GM21576 (cell line): ENCODE measurements around the gene FOXP1.
"Not testable (repeated sequence)": the region's sequence is repeated elsewhere in the genome, so short reads cannot be mapped to it uniquely, and the experiment has no call there.

Experiments used
- ATAC-seq: cut with Tn5 transposase; IDR thresholded peaks from one replicate; pipeline ENCODE4 v1.9.1; 2021; ENCODE audit warnings: mild to moderate bottlenecking, moderate library complexity; ENCODE audit not compliant: unreplicated experiment

FOXP1 gene

DNA sequence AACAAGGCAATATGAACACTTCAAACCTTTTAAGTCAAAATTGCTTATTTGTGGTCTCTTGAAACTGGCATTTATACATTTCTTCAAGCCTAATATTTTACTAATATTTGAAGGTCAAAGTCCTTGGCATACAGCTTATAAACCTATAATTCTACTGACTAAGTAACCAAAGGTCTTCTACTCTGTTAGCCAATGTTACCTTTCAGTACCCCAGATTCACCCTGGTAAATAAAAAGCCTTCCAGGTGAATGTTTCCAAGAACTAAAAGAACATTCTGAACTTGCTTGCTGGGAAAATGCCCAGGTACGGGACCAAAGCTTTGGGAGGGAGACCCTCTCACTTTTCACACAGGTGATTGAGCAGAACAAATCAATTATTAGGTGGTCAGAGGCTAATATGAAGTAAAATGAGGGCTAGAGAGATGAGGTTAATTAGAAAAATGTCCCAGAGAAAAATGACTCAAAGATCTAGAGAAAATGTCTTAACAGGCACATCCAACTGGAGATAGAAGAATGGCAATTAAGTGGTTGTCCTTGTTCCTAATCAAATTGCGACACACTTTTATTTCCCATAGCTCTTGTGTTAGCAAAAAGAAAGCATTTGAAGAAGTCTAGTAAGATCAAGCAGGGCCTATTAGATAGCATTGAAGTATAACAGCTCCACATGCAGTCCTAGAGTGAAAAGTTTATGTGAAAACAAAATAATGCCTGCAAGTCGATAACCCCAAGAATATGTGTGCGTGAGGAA lies 232.0 kb downstream of the FOXP1 start:
- no peak for ATAC-seq

DNA sequence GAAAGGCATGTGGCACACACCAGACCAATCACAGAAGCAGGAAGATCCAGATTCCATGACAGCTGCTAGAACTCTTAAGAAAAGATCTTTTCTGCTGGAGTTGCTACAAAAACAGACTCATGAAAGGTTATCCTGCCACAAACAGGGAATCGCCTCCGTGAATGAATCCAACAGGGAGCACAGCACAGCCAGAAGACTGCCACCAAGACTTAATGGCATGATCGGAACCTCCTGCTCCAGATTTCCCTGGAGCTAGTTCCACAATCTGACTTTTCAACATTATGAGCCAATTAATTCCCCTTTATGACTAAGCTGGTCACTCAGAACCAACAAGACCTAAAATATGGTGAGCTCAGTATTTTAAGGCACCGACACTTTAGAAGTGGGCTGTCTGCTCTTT lies 232.5 kb downstream of the FOXP1 start:
- ATAC-seq, result no peak

DNA sequence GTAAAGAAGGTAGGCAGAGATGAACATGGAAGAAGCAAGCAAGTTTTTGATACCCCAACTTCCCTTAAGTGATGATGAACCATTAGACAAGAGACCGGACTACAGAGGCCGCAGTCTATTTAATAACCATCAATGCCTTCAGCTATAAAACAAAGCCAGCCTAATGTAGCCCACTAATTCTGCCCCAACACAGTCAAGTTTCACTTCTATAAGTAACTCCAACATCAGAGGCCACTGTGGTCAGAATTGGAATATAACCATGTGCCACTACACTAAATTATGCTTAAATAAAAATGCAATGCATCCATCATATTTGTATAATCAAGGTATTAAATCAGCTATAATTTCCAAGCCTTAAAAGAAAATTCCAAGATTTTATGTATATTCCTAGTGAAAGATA lies 234.7 kb downstream of the FOXP1 start:
- ATAC-seq, result no peak

DNA sequence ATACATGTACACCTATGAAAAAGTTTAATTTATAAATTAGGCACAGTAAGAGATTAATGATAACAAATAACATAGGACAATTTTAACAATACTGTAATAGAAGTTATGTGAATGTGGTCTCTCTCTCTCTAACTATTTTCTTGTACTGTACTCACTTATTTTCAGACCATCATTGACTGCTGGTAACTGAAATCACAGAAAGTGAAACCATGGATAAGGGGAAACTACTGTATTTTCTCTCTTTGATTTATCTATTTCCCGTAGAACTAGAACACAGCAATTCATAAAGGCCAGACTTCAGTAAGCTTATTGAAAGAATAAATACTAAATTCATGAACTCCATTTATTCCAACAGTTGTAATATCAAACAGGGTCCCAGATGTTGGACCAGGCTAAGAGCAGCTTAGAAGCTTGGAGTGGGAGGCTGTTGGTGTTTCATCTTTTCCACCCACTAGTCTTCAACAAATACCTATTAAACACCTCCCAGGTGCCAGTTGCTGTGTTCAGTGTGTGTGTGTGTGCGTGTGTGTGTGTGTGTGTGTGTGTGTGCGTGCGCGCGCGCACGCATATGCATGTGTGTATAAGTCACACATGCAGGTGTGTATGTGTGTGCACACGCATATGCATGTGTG lies 235.4 kb downstream of the FOXP1 start:
- ATAC-seq, result no peak

DNA sequence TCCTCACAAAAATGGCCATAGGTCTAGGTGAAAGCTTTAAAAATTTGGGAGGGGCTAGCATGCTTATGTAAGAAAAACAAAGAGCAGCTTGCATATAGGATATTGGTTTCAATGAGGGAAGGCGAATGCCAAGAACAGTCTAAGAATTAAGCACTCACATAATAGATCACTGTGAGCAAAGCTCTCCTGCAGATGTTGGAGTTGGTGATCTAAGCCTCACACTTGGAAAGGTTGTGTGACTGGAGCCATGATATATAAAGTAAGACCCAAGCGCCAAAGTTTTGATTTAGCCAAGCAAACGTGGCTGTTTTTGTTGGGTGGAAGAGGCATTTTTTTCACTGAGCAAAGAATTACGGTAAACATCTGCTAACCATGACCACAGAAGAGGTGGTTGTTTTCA lies 237.5 kb downstream of the FOXP1 start:
- ATAC-seq, result no peak

DNA sequence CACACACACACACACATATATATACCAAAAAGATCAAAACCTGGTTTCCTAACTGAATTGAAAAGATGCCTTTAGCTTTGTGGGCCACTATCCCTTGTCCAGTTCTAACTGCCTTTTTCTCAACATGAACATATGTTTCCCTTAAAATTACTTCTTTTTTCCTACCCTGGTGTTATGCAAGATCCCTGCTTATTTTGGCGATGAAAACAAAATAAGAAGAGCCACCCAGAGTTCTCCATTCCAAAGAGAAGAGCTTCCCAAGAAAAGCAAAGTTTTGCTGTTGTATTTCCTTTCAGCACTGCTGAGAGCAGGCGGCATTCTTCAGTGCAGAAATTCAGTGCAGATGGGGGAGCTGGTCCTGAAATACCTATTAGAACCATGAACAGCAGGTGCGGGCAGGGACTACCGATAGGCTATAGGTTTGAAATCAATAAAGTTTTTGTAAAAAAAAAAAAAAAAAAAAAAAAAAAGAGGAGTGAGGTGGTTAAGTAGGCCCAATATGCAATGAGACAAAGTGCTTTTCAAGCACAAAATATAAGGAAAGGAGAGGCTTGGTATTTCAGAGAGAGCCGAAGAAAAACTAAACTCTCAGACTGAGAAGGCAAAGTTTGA lies 238.0 kb downstream of the FOXP1 start:
- no peak for ATAC-seq

DNA sequence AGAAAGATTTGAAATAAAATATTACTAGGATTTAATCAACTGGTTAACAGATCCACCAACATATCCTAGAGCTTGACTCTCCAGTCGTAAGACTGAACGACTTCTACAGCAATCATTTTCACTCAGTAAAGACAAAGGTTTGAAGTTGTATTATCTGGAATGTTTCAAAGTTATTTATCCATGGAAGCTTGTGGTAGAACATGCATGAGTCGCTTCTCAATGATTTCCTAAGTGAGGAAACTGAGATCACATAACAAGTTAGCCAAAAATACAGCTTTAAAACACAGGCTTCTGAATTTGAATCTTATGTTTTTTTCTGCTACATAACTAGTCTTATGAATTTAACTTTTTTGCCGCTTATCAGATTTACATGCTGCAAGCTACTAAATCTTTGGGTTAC lies 241.8 kb downstream of the FOXP1 start:
- no peak for ATAC-seq

DNA sequence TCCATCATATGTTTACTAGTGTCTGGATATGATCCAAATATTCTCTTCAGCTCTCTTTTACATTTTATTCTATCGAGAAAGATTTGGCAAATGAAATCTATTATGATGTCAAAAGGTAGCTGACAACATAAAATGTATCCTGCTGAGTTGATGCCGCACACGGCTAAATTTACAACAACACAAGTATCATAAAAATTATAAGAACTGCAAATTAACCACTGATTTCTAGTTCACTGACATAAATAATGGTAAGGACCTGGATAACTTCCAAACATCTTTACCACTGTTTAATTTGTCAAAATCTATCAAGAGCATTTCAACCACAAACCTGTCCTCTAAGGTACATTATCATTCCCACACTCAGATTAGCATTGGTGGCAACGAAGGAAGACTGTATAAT lies 244.5 kb downstream of the FOXP1 start:
- ATAC-seq, result no peak

DNA sequence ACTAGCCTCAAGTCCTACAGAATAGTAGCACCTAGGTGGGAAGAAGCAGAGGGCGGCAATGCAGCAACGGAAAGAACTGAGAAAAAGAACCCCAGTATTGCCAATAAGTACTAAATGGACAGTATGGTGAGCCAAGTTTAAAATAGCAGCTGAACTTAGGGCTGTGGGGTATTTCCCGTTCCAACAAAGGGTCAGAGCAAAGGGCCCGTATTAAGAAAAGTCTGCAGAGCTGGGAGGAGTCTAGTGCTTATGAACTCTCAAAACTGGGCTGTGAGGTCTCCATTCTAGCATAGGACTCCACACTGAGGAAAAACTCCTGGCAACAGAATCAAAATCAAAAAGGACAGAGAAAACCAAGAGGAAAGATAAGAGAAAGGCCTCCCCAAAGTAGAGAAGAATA lies 250.7 kb downstream of the FOXP1 start:
- ATAC-seq, result no peak

DNA sequence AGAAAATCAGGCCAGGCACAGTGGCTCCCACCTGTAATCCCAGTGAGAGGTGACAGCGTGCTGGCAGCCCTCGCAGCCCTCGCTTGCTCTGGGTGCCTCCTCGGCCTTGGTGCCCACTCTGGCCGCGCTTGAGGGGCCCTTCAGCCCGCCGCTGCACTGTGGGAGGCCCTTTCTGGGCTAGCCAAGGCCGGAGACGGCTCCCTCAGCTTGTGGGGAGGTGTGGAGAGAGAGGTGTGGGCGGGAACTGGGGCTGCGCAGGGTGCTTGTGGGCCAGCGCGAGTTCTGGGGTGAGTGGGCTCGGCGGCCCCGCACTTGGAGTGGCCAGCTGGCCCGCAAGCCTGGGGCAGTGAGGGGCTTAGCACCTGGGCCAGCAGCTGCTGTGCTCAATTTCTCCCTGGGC lies 252.6 kb downstream of the FOXP1 start:
- no peak for ATAC-seq

DNA sequence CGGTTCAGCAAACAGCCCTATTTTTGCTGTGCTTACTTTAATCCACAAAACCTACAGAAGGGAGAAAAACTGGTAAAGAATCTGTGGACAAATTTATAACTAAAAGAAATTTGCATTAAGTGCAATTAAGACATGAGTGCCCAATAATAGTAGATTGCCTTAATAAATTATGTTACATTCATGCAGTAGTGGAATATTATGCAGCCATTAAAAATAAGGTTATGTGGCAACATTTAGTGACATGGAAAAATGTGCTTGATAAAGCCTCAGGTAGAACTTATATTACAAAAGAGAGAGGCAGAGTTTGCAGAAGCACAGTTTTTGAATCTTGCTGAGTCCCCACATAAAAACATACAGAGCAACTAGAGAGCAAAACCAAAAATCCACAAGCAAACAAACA lies 253.0 kb downstream of the FOXP1 start:
- no peak for ATAC-seq

DNA sequence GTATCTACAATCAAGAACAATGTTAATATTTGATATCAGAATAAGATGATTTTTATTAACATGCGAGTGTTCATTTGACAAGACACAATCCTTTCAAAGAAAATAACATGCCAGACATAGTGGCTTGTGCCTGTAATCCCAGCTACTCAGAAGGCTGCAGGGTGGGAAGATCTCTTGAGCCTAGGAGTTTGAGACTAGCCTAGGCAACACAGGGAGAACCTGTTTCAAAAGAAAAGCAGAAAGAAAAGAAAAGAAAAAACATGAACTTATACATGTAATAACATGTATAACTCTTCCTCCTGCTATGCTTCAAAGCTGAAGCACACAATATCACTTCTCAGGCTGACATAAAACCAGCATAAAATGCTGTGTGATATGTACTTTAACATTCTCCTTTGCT lies 253.7 kb downstream of the FOXP1 start:
- no peak for ATAC-seq

DNA sequence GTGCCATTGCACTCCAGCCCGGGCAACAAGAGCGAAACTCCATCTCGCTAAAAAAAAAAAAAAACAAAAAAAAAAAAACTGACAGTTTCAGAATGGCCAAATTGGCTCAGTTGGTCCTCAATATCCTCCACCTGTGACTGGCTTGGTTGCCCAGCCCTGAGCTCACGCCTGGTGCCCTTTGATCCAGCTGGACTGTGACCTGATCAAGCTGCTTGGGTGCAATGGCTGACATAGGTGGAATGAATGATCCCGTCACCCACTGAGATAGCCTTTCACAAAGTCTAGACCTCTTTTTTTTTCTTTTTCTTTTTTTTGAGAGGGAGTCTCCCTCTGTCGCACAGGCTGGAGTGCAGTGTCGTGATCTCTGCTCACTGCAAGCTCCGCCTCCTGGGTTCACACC lies 254.6 kb downstream of the FOXP1 start:
- ATAC-seq, result no peak

DNA sequence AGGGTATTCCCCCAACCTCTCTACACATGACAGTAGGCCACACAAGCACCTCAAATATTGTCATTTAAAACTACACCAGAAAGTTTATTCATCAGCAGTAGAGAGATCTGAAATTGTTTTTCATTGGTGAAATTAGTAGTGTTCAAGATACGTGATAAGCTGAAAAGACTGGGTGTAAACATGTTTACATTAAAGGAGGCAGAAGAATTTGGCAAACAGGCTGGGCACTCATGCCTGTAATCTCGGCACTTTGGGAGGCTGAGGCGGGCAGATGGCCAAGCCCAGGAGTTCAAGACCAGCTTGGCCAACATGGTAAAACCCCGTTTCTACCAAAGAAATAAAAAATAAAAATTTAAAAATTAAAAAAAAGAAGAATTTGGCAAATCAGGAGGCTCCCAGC lies 255.6 kb downstream of the FOXP1 start:
- no peak for ATAC-seq

DNA sequence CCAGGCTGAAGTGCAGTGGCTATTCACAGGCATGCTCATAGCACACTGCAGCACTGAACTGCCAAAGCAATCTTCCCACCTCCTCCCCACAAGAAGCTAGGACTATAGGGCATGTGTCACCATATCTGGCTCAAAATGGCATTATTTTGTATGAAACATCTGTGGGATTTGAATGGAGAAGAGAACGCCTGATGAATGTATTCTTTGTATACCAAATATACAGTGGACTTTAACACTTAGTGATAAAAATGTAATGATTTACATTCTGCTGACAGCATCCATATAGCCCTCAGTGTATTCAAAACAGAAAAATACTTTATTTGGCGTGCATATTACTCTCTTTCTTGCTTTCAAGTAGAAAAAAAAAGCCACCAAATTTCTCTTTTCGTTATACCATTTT lies 257.8 kb downstream of the FOXP1 start:
- no peak for ATAC-seq

DNA sequence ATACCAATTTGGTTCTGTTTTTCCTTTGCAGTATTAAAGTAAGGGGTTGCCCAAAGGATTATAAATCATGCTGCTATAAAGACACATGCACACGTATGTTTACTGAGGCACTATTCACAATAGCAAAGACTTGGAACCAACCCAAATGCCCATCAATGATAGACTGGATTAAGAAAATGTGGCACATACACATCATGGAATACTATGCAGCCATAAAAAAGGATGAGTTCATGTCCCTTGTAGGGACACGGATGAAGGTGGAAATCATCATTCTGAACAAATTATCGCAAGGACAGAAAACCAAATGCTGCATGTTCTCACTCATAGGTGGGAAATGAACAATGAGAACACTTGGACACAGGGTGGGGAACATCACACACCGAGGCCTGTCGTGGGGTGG lies 259.3 kb downstream of the FOXP1 start:
- ATAC-seq, result not testable (repeated sequence)

DNA sequence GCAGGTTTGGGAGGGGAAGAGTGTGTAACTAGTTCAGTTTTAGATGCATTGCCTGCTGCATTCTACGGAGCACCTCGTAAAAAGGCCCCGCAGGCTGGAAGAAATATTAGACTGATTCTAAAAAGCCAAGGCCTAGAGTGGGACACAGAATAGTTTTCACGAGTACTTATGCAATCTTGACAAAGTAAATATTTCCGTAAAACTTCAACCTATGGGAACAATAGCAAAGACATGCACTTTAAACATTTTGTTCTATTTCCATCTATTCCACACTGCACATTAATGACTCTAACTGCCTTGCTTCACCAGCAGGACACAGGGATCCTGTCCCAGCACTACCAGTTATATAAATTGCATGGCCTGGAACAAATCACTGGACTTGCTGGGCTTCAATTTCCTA lies 260.0 kb downstream of the FOXP1 start:
- no peak for ATAC-seq

DNA sequence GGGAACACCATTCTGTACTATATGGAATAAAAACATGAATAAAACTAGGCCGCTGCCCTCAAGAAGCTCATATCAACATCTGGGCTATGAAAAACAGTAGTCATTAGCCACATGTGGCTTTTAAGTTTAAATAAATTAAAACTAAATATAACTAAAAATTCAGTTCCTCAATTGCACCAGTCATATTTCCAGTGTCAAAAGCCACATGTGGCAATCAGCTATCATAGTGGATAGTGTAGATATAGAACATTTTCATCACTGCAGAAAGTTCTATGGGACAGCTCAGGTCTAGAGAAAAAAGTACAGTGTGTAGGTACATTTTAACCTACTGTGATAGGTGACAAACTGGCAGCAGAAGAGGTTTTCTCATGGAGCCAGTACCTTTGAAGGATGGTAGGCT lies 261.4 kb downstream of the FOXP1 start:
- no peak for ATAC-seq

DNA sequence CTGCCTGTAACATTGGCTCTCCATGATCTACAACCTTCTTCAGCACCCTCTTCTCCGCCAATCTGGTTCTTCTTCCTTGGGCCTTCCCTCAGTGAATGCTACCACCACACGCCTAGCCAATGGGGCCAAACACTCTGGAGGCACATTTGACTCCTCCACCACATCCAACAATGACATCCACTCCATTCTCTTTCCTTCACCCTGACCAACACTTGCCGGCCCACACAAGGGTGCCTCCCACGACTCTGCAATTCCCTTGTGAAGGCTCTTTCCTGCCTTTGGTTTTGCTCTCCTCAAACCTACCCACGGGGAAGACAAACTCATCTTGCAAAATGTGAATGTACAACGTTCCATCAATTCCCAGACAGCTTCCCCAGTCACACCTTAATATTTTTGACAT lies 263.8 kb downstream of the FOXP1 start:
- no peak for ATAC-seq

DNA sequence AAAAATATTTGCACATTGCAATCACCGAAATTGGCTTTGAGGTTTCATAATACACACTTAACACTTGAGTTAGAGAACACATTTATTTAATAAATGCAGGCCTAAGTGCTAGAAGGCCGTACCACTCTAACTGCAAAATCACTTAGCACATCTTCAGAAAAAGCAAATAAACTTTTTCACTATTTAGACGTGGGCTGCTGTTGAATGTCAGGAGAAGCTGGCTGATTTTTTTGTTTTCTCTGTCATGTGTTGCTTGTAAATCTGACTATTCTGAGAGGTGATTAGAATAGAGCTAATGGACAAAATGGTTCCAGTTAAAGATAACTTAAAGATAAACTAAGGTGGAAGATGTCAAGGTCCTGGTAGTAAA lies 265.1 kb downstream of the FOXP1 start:
- ATAC-seq, result no peak

DNA sequence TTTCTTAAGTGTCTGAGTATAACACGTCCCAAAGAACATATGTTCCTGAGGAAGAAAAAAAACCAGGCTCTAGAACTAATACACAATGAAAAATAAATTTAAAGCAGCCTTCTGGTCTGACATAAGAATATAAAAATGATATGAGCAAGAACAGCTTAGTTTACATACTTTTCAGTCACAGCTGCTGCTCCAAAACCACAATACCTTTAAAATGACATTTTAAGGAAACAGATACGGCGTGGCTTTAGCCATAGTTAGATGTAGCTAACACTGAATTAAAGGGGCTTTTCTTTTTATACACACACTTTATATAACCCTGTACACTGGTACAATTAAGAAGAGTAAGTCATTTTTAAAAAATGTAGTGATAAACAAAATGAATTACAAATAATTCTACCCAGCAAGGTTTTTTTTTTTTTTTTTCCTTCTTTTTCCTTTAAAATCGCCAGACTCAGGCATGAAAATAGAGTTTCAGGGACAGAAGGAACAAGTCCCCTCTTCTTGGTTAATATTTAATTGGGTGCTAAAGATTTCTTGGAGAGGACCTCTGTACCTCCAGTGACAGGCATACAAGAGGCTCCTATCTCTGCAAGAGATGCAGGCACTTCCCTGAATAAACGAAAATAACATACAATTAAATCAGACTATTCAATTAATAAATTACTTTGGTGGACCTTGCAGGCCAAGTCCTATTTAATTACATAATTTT lies 265.6 kb downstream of the FOXP1 start:
- no peak for ATAC-seq

DNA sequence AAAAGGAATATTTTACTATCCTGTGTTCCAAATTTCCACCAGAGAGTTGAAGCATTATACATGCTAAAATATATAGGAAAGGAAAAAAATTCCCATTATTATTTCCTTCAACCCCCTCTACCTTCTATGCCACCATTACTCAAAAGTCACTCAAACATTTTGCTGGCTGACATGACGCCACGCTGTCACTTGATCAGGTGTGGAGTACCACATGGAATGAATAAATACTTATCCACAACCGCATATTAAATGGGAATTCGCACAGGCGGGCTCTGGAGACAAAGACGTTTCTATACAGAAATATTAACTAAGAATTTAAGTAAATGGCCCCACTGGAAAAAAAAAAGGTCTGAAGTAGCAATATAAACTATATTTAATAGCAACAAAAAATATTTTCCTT lies 266.4 kb downstream of the FOXP1 start:
- ATAC-seq, result no peak
